Breast epithelium (tissue), 3 donors: ENCODE measurements around the gene INCA1.

Experiments
- CTCF ChIP-seq, 3 donors: fragments of 450-650 bp; IDR thresholded peaks; one replicate each; pipeline ENCODE4 v1.5.1; 2016 to 2017; ENCODE audit warnings: antibody characterized with exemption in 3 of 3, mild to moderate bottlenecking in 3 of 3, moderate library complexity in 3 of 3
- POLR2A ChIP-seq: fragments of 450-650 bp; IDR thresholded peaks from one replicate; pipeline ENCODE4 v1.6.1; 2016; ENCODE audit warnings: antibody characterized with exemption, mild to moderate bottlenecking, moderate library complexity
- POLR2AphosphoS5 ChIP-seq, 3 donors: sonication (generic); formaldehyde crosslinking; IDR thresholded peaks; one replicate each; pipeline ENCODE4 v1.6.1; 2017; ENCODE audit warnings: antibody characterized with exemption in 3 of 3

GRCh38 chr17:4939546-4939795 is 57.9 kb downstream of the INCA1 start:
- no peak for TF ChIP-seq CTCF (IDR thresholded peaks at IDR 0.05)
- no peak for TF ChIP-seq POLR2AphosphoS5 (IDR thresholded peaks at IDR 0.05)
- no peak for TF ChIP-seq POLR2A
